GM10266 (cell line): ENCODE measurements around the gene USP25.

ENCODE experiments used
- DNase-seq: peaks from one replicate; pipeline ENCODE4 v3.0.0; 2012; ENCODE audit errors: extremely low spot score
- TF ChIP-seq, protein P1 (sequence below): IDR thresholded peaks from 2 replicates; pipeline ENCODE4 v1.5.1; 2012; ENCODE audit warnings: mild to moderate bottlenecking, low read depth; ENCODE audit not compliant: control insufficient read depth, insufficient read depth; ENCODE audit errors: missing control alignments

Gene USP25

GRCh38 chr21:15809065-15809464, 79.3 kb downstream of the USP25 start:
- TF ChIP-seq, protein P1, sequence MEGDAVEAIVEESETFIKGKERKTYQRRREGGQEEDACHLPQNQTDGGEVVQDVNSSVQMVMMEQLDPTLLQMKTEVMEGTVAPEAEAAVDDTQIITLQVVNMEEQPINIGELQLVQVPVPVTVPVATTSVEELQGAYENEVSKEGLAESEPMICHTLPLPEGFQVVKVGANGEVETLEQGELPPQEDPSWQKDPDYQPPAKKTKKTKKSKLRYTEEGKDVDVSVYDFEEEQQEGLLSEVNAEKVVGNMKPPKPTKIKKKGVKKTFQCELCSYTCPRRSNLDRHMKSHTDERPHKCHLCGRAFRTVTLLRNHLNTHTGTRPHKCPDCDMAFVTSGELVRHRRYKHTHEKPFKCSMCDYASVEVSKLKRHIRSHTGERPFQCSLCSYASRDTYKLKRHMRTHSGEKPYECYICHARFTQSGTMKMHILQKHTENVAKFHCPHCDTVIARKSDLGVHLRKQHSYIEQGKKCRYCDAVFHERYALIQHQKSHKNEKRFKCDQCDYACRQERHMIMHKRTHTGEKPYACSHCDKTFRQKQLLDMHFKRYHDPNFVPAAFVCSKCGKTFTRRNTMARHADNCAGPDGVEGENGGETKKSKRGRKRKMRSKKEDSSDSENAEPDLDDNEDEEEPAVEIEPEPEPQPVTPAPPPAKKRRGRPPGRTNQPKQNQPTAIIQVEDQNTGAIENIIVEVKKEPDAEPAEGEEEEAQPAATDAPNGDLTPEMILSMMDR, result no peak
- no peak for DNase-seq

DNA sequence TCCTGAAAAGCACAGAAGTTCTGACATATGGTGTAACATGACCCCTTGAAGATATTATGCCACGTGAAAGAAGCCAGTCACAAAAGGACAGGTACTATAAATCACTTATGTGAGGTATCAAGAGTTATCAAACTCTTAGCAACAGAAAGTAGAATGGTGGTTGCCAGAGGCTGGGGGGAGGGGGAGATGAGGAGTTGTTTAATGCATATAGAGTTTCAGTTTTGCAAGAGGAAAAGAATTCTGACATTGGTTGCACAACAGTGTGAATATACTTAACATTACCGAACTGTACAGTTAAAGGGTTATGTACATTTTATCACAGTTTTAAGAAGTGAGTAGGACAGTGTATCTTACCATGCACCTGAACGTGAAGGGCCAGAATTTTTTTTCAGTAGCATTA, 80.0 kb downstream of the USP25 start:
- TF ChIP-seq, protein P1, result no peak

GRCh38 chr21:15815285-15815684, 85.5 kb downstream of the USP25 start:
- TF ChIP-seq, protein P1, result no peak
- DNase-seq, result no peak

More for the DNA sequence above, 80.0 kb downstream of the USP25 start:
- no peak for DNase-seq

DNA sequence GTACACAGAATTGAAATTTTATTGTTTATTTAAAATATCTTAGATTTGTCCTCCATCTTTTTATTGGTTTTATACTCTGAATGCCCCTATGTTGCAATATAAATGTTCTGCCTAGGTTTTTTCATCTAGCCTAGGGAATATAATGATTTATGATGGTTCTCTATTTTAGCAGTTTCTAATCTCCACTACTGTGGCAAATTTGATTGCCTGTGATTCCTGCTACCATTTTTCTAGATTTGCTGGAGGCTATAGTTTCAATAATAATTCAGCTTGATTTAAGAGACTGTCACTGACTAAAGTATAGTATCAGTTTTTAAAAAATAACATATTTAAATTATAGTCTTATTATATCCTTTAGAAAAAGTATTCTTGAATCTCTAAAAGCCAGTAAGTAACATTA, 90.5 kb downstream of the USP25 start:
- TF ChIP-seq, protein P1, result no peak
- no peak for DNase-seq

DNA sequence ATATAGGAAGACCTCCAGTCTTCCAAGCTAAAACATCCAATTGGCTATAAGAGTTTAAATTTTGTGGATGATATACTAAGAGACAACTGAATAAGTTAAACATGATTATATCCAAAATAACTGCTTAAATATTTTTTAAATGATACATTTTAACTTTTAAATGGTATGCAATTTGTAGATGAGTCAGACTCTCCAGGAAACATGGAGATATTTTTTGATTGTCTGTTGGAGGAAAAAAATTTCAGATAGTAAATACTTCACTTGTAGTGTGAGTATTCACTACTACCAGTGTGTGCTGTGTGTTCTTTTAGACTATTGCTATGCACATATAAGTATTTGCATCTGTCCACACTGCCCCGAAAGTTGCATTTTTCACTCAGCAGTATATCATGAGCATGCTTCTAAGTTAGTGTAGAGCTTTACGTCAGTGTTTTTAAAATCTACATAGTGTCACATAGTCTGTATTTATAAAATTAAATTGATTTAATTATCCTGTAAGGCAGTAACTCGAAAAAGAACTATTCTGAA, 91.1 kb downstream of the USP25 start:
- DNase-seq, result no peak
- TF ChIP-seq, protein P1, result no peak

GRCh38 chr21:15823486-15824150, 93.8 kb downstream of the USP25 start:
- TF ChIP-seq, protein P1, result no peak
- DNase-seq, result no peak

DNA sequence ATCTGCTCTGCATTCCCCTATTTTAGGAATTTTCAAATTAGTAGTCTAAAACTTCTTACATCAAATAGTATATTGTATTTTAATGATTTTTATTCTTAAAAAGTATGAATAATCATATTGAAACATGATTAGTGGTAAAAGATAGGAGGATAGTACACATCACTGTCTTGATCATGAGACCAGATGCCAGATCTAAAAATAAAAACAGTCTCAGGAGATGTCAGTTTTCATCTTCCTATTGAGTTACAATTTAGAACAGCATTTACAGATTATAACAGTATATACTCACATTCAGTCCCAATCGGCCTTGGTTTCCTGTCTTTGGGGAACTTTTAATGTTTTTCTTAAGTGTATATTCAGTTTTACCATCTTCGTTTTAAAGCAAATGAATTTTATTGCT, 95.9 kb downstream of the USP25 start:
- DNase-seq, result no peak
- TF ChIP-seq, protein P1, result no peak
